ENCODE measurements around the gene PRR5. TPM values are rescaled to one million over a fixed set of nuclear protein-coding genes. Genes with fewer than 3 reads are reported as not detected.

PRR5 gene
- total and polyA plus RNA-seq, 4 donors = 11.5 to 49.1 (median 19.3) TPM

- TF ChIP-seq ZBTB33 (IDR thresholded peaks at IDR 0.05) (no peak), EGR1 (IDR thresholded peaks at IDR 0.05; ENCODE audit: low read depth in 2 of 2) (no peak), FOXA2 (IDR thresholded peaks at IDR 0.05) (no peak)
These were observed 54.0 kb downstream of the PRR5 start (continued) for GRCh38 chr22:44755956-44756361.

GRCh38 chr22:44758344-44758973 is 56.5 kb downstream of the PRR5 start:
- H3K27me3 ChIP-seq (ENCODE audit: control insufficient read depth in 4 of 4, insufficient read depth in 4 of 4, low read length in 3 of 4) = peaks cover 0 to 3% (median 0%) of the 10 kb centered on the region in 4 donors
- DNase-seq (ENCODE audit: low spot score) = no peak
- H3K4me3 ChIP-seq (ENCODE audit: low read depth in 1 of 3, low read length in 3 of 3) = no peak overlapping the region
- H3K36me3 ChIP-seq (ENCODE audit: control insufficient read depth in 4 of 4, insufficient read depth in 3 of 4, low read depth in 1 of 4, low read length in 3 of 4) = no peaks in the 10 kb centered on the region
- H3K9ac ChIP-seq (ENCODE audit: low read depth in 1 of 2, low read length in 2 of 2) = no peak overlapping the region
- no peaks in the 10 kb centered on the region for H3K9me3 ChIP-seq (ENCODE audit: control insufficient read depth in 4 of 4, low read length in 3 of 4)
- WGBS = 80% methylated on average over 11 of the region's 11 CpGs
- H3K4me1 ChIP-seq (ENCODE audit: control insufficient read depth in 4 of 4, insufficient read depth in 4 of 4, low read length in 3 of 4) = no peaks in the 10 kb centered on the region
- no peak overlapping the region for H3K27ac ChIP-seq (ENCODE audit: low read depth in 1 of 2, low read length in 2 of 2)
- TF ChIP-seq EGR1 (IDR thresholded peaks at IDR 0.05; ENCODE audit: low read depth in 2 of 2) (no peak), SP1 (IDR thresholded peaks at IDR 0.05) (no peak), ZBTB33 (IDR thresholded peaks at IDR 0.05) (no peak), GABPA (IDR thresholded peaks at IDR 0.05 in 1 of 2, conservative IDR thresholded peaks at IDR 0.05 in 1 of 2) (no peak), YY1 (IDR thresholded peaks at IDR 0.05) (no peak), HNF4G (IDR thresholded peaks at IDR 0.05) (no peak), NR2F2 (IDR thresholded peaks at IDR 0.05) (no peak), FOXA1 (IDR thresholded peaks at IDR 0.05) (no peak), REST (IDR thresholded peaks at IDR 0.05) (no peak), JUND (IDR thresholded peaks at IDR 0.05) (no peak), MAX (IDR thresholded peaks at IDR 0.05) (no peak), RXRA (IDR thresholded peaks at IDR 0.05) (no peak), FOXA2 (IDR thresholded peaks at IDR 0.05) (no peak), TAF1 (conservative IDR thresholded peaks at IDR 0.05) (no peak), HNF4A (conservative IDR thresholded peaks at IDR 0.05) (no peak), RAD21 (IDR thresholded peaks at IDR 0.05) (no peak)
